Keratinocyte (primary cell): ENCODE results near the gene KBTBD3. TPM values are rescaled to one million over a fixed set of nuclear protein-coding genes. Genes with fewer than 3 reads are reported as not detected.
"Not testable (repeated sequence)": the region's sequence is repeated elsewhere in the genome, so short reads cannot be mapped to it uniquely, and the experiment has no call there.

Experiments
- DNase-seq: peaks from one replicate; pipeline ENCODE4 v3.0.0-alpha.2; 2011; ENCODE audit warnings: low read depth, missing footprints, low spot score
- FAIRE-seq: peaks from 2 replicates; lab custom pipeline; 2011; peaks lifted over from hg19 to GRCh38; lab: Jason Lieb, UNC
- H2AFZ ChIP-seq: 2 replicates; pipeline ENCODE4 v1.6.0; 2012; ENCODE audit warnings: low read length, control low read depth, inconsistent platforms; ENCODE audit not compliant: control insufficient read depth
- H3K27ac ChIP-seq: 2 replicates; pipeline ENCODE4 v1.5.1; 2011; ENCODE audit warnings: low read length; ENCODE audit not compliant: control insufficient read depth, insufficient read depth
- H3K27me3 ChIP-seq: 3 replicates; pipeline ENCODE4 v1.6.0; 2011; ENCODE audit warnings: low read length; ENCODE audit not compliant: control insufficient read depth, insufficient read depth; ENCODE audit errors: extremely low read depth
- H3K36me3 ChIP-seq, 2 experiments: 2 replicates in 1 of 2; 3 replicates in 1 of 2; pipeline ENCODE4 v1.5.1; 2011; ENCODE audit warnings: low read length in 2 of 2, mild to moderate bottlenecking in 1 of 2; ENCODE audit not compliant: control insufficient read depth in 2 of 2, insufficient read depth in 2 of 2; ENCODE audit errors: extremely low read depth in 1 of 2
- H3K4me1 ChIP-seq: 3 replicates; pipeline ENCODE4 v1.5.1; 2011; ENCODE audit warnings: low read length; ENCODE audit not compliant: control insufficient read depth, insufficient read depth; ENCODE audit errors: extremely low read depth
- H3K4me2 ChIP-seq: 3 replicates; pipeline ENCODE4 v1.6.0; 2011; ENCODE audit warnings: low read depth, low read length; ENCODE audit not compliant: control insufficient read depth, insufficient read depth; ENCODE audit errors: extremely low read depth
- H3K4me3 ChIP-seq, 3 experiments: fragments of 200-600 bp in 1 of 3; sonication (generic) in 1 of 3; 2 replicates in 2 of 3; 3 replicates in 1 of 3; pipeline ENCODE4 v1.5.1; 2011 to 2016; ENCODE audit warnings: low read length in 3 of 3, mild to moderate bottlenecking in 3 of 3, control low read depth in 2 of 3, inconsistent platforms in 1 of 3, low read depth in 1 of 3, mixed read lengths in 1 of 3, mixed run types in 1 of 3, moderate library complexity in 1 of 3; ENCODE audit not compliant: control insufficient read depth in 2 of 3, insufficient read depth in 2 of 3; ENCODE audit errors: extremely low read depth in 1 of 3
- H3K79me2 ChIP-seq: 2 replicates; pipeline ENCODE4 v1.6.0; 2012; ENCODE audit warnings: low read length; ENCODE audit not compliant: control insufficient read depth, insufficient read depth
- H3K9ac ChIP-seq: 3 replicates; pipeline ENCODE4 v1.6.0; 2011; ENCODE audit warnings: low read length; ENCODE audit not compliant: control insufficient read depth, insufficient read depth; ENCODE audit errors: extremely low read depth
- H3K9me1 ChIP-seq: 3 replicates; pipeline ENCODE4 v1.6.0; 2011; ENCODE audit warnings: low read length; ENCODE audit not compliant: control insufficient read depth, insufficient read depth; ENCODE audit errors: extremely low read depth
- H3K9me3 ChIP-seq: 2 replicates; pipeline ENCODE4 v1.5.1; 2012; ENCODE audit warnings: low read depth, low read length; ENCODE audit not compliant: control insufficient read depth
- H4K20me1 ChIP-seq: 3 replicates; pipeline ENCODE4 v1.6.0; 2011; ENCODE audit warnings: low read length; ENCODE audit not compliant: control insufficient read depth, insufficient read depth; ENCODE audit errors: extremely low read depth
- CTCF ChIP-seq, 3 experiments: IDR thresholded peaks in 1 of 3; conservative IDR thresholded peaks in 1 of 3; optimal IDR thresholded peaks in 1 of 3; 2 replicates in 2 of 3; 3 replicates in 1 of 3; pipeline versions ENCODE3 to v1.5.1; 2011; ENCODE audit warnings: low read length in 3 of 3, mild to moderate bottlenecking in 3 of 3, moderate library complexity in 2 of 3, control low read depth in 1 of 3, inconsistent platforms in 1 of 3; ENCODE audit not compliant: insufficient read depth in 2 of 3; ENCODE audit errors: extremely low read depth in 1 of 3
- EZH2 ChIP-seq: IDR thresholded peaks from one replicate; pipeline ENCODE4 v1.6.1; 2012; ENCODE audit warnings: inconsistent platforms, mild to moderate bottlenecking, low read length, moderate library complexity
- dilution Hi-C: fragments of 300-500 bp; cut with MboI; formaldehyde crosslinking; loops from one replicate; pipeline ENCODE4 v1.7.0; 2020; ENCODE audit warnings: low sequenced_read_pairs; ENCODE audit not compliant: extremely low pct_ligation_motif_present
- polyA plus RNA-seq, 5 experiments: library from polyadenylated mRNA; depleted of rRNA in 3 of 5; stranded (reverse) in 3 of 5; stranded (forward) in 1 of 5; unstranded in 1 of 5; fragments of >200 nt; gene quantifications; 1 replicate in 1 of 5; 2 replicates in 3 of 5; 3 replicates in 1 of 5; pipeline versions ENCODE4 v1.2.1 to v1.2.3, GENCODE V29; 2011 to 2012; ENCODE audit warnings: missing spikeins in 2 of 5, low read depth in 1 of 5, low replicate concordance in 1 of 5

KBTBD3 gene
- polyA plus RNA-seq, 1 donor (not counting 4 experiments of a cell fraction or from before 2014, with no cell fraction given) = 8.9 TPM

GRCh38 chr11:106059617-106060016 is 17.5 kb downstream of the KBTBD3 start:
- no peak for FAIRE-seq
- no peaks in the 10 kb centered on the region for H3K27me3 ChIP-seq
- no peak overlapping the region for H2AFZ ChIP-seq
- no peaks in the 10 kb centered on the region for H3K79me2 ChIP-seq
- no peaks in the 10 kb centered on the region for H3K4me1 ChIP-seq
- dilution Hi-C loops = no loop called here
- no peak overlapping the region for H3K9ac ChIP-seq
- no peaks in the 10 kb centered on the region for H3K9me1 ChIP-seq
- no peak overlapping the region for H3K4me2 ChIP-seq
- no peak overlapping the region for H3K27ac ChIP-seq
- no peak overlapping the region for H3K4me3 ChIP-seq
- H4K20me1 ChIP-seq = no peaks in the 10 kb centered on the region
- no peak for TF ChIP-seq EZH2
- no peak for TF ChIP-seq CTCF (optimal IDR thresholded peaks at IDR 0.05 in 1 of 3, IDR thresholded peaks at IDR 0.05 in 1 of 3, conservative IDR thresholded peaks at IDR 0.05 in 1 of 3; ENCODE audit: extremely low read depth in 1 of 3, insufficient read depth in 2 of 3, low read length in 3 of 3)
- H3K36me3 ChIP-seq = no peaks in the 10 kb centered on the region
- H3K9me3 ChIP-seq = no peaks in the 10 kb centered on the region
- DNase-seq = no peak

GRCh38 chr11:106058377-106058776 is 18.8 kb downstream of the KBTBD3 start:
- DNase-seq, H3K4me2 ChIP-seq, H3K4me3 ChIP-seq, H2AFZ ChIP-seq, H3K27ac ChIP-seq, H3K79me2 ChIP-seq, H3K27me3 ChIP-seq, dilution Hi-C loops, FAIRE-seq, H3K4me1 ChIP-seq, H3K9me3 ChIP-seq, H3K9me1 ChIP-seq, H3K36me3 ChIP-seq, H3K9ac ChIP-seq, H4K20me1 ChIP-seq: not testable (repeated sequence)

GRCh38 chr11:106051103-106051502 is 26.0 kb downstream of the KBTBD3 start:
- no peaks in the 10 kb centered on the region for H3K36me3 ChIP-seq
- no peaks in the 10 kb centered on the region for H3K79me2 ChIP-seq
- H2AFZ ChIP-seq = no peak overlapping the region
- H3K9me3 ChIP-seq = no peaks in the 10 kb centered on the region
- H3K9me1 ChIP-seq = no peaks in the 10 kb centered on the region
- TF ChIP-seq EZH2 (no peak), CTCF (optimal IDR thresholded peaks at IDR 0.05 in 1 of 3, IDR thresholded peaks at IDR 0.05 in 1 of 3, conservative IDR thresholded peaks at IDR 0.05 in 1 of 3; ENCODE audit: extremely low read depth in 1 of 3, insufficient read depth in 2 of 3, low read length in 3 of 3) (no peak)
- FAIRE-seq = no peak
- H3K4me1 ChIP-seq = no peaks in the 10 kb centered on the region
- no peak overlapping the region for H3K27ac ChIP-seq
- H3K27me3 ChIP-seq = no peaks in the 10 kb centered on the region
- no peak overlapping the region for H3K9ac ChIP-seq
- no peak for DNase-seq
- H3K4me3 ChIP-seq = no peak overlapping the region
- no peak overlapping the region for H3K4me2 ChIP-seq
- no peaks in the 10 kb centered on the region for H4K20me1 ChIP-seq
- dilution Hi-C loops = no loop called here
